Spleen (tissue), 7 donors: ENCODE measurements around the gene CA9.

Experiments used
- POLR2AphosphoS5 ChIP-seq, 3 donors: sonication (generic); formaldehyde crosslinking; IDR thresholded peaks; one replicate each; pipeline ENCODE4 v1.5.1; 2017; ENCODE audit warnings: antibody characterized with exemption in 3 of 3
- TF ChIP-seq, protein P1 (sequence below), 11 experiments: fragments of 200-600 bp in 7 of 11; fragments of 450-650 bp in 4 of 11; sonication (generic) in 4 of 11; IDR thresholded peaks in 8 of 11; conservative IDR thresholded peaks in 3 of 11; 1 replicate in 7 of 11; 2 replicates in 4 of 11; pipeline versions ENCODE4 v1.4.0 to v1.8.0; 2016 to 2021; ENCODE audit warnings: antibody characterized with exemption in 11 of 11, inconsistent platforms in 4 of 11, mild to moderate bottlenecking in 1 of 11
- donor health status: DM: no; HTN: no; CAD: no; lungs with moderate emphysema.
- donor health status: DM: no; HTN: no; CAD: no.
- donor health status: DM: no; HTN: no; CAD: no.

DNA sequence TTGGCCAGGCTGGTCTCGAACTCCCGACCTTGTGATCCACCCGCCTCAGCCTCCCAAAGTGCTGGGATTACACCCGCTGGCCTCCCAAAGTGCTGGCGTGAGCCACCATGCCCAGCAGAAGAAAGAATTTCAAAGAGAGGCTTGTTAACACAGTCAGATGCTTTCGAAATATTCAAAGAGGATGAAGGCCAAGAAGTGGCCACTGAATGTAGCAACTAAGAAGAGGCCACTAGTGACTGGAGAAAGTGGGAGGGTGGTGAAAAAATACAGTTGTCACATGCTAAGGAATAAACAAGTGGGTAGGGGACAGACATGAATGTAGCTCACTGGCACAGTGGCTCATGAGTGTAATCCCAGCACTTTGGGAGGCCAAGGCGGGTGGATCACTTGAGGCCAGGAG is 29.0 kb downstream of the CA9 start:
- TF ChIP-seq, protein P1, sequence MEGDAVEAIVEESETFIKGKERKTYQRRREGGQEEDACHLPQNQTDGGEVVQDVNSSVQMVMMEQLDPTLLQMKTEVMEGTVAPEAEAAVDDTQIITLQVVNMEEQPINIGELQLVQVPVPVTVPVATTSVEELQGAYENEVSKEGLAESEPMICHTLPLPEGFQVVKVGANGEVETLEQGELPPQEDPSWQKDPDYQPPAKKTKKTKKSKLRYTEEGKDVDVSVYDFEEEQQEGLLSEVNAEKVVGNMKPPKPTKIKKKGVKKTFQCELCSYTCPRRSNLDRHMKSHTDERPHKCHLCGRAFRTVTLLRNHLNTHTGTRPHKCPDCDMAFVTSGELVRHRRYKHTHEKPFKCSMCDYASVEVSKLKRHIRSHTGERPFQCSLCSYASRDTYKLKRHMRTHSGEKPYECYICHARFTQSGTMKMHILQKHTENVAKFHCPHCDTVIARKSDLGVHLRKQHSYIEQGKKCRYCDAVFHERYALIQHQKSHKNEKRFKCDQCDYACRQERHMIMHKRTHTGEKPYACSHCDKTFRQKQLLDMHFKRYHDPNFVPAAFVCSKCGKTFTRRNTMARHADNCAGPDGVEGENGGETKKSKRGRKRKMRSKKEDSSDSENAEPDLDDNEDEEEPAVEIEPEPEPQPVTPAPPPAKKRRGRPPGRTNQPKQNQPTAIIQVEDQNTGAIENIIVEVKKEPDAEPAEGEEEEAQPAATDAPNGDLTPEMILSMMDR (IDR thresholded peaks at IDR 0.05 in 8 of 11, conservative IDR thresholded peaks at IDR 0.05 in 3 of 11): no peak
- no peak for TF ChIP-seq POLR2AphosphoS5 (IDR thresholded peaks at IDR 0.05)
